Spleen (tissue), 7 donors: Measurements from ENCODE around the gene UNC119.

Experiments used
- CTCF ChIP-seq, 11 experiments: fragments of 200-600 bp in 7 of 11; fragments of 450-650 bp in 4 of 11; sonication (generic) in 4 of 11; IDR thresholded peaks in 8 of 11; conservative IDR thresholded peaks in 3 of 11; 1 replicate in 7 of 11; 2 replicates in 4 of 11; pipeline versions ENCODE4 v1.4.0 to v1.8.0; 2016 to 2021; ENCODE audit warnings: antibody characterized with exemption in 11 of 11, inconsistent platforms in 4 of 11, mild to moderate bottlenecking in 1 of 11
- POLR2A ChIP-seq, 3 donors: fragments of 450-650 bp; IDR thresholded peaks; one replicate each; pipeline ENCODE4 v1.5.1; 2017; ENCODE audit warnings: antibody characterized with exemption in 3 of 3, mild to moderate bottlenecking in 1 of 3
- donor health status: DM: no; HTN: no; CAD: no; lungs with moderate emphysema.
- donor health status: DM: no; HTN: no; CAD: no.
- donor health status: DM: no; HTN: no; CAD: no.

- no peak for TF ChIP-seq CTCF (IDR thresholded peaks at IDR 0.05 in 8 of 11, conservative IDR thresholded peaks at IDR 0.05 in 3 of 11)
- no peak for TF ChIP-seq POLR2A (IDR thresholded peaks at IDR 0.05)
These were observed 14.0 kb downstream of the UNC119 start for GRCh38 chr17:28538296-28538895.
